AG10803 (cell line): ENCODE data around the gene GJD4.

Source experiments
- DNase-seq: peaks from one replicate; pipeline ENCODE4 v3.0.0; 2010; ENCODE audit warnings: low read depth
- H3K4me3 ChIP-seq: 2 replicates; pipeline ENCODE4 v1.5.1; 2011; ENCODE audit warnings: mild to moderate bottlenecking, low read length, control low read depth
- CTCF ChIP-seq: conservative IDR thresholded peaks from 2 replicates; pipeline ENCODE4 v1.5.1; 2011; ENCODE audit warnings: mild to moderate bottlenecking, low read length, control low read depth, inconsistent platforms

The GJD4 gene

GRCh38 chr10:35635576-35635975 lies 30.4 kb downstream of the GJD4 start:
- peak; percentile 96 for TF ChIP-seq CTCF
- H3K4me3 ChIP-seq: no peak overlapping the region
- DNase-seq: peak; percentile 64

GRCh38 chr10:35636956-35637355 lies 31.8 kb downstream of the GJD4 start:
- no peak for TF ChIP-seq CTCF
- no peak for DNase-seq
- H3K4me3 ChIP-seq: no peak overlapping the region

- no peak overlapping the region for H3K4me3 ChIP-seq
- no peak for TF ChIP-seq CTCF
- no peak for DNase-seq
Observed at GRCh38 chr10:35637462-35637861, 32.3 kb downstream of the GJD4 start.

GRCh38 chr10:35638101-35638500 lies 33.0 kb downstream of the GJD4 start:
- no peak for TF ChIP-seq CTCF
- no peak overlapping the region for H3K4me3 ChIP-seq
- DNase-seq: no peak

- H3K4me3 ChIP-seq: peak overlapping the region; percentile 73
- no peak for TF ChIP-seq CTCF
- no peak for DNase-seq
Observed at GRCh38 chr10:35639021-35639727, 34.0 kb downstream of the GJD4 start.

GRCh38 chr10:35639728-35640401 lies 34.7 kb downstream of the GJD4 start:
- peak; percentile 44 for DNase-seq
- TF ChIP-seq CTCF: peak; percentile 26; the same call in 1 of the 2 replicates
- peak overlapping the region; percentile 73 for H3K4me3 ChIP-seq

GRCh38 chr10:35640474-35640873 lies 35.3 kb downstream of the GJD4 start:
- peak; percentile 29; the same call in 1 of the 2 replicates for TF ChIP-seq CTCF
- peak overlapping the region; percentile 73 for H3K4me3 ChIP-seq
- peak; percentile 77 for DNase-seq
